Astrocyte (in vitro differentiated cells and primary cell): ENCODE results near the gene PRSS57. TPM values are rescaled to one million over a fixed set of nuclear protein-coding genes. Genes with fewer than 3 reads are reported as not detected.

Experiments used
- DNase-seq: peaks from one replicate; pipeline ENCODE4 v3.0.0-alpha.2; 2010; ENCODE audit warnings: low read depth
- FAIRE-seq: peaks from 2 replicates; lab custom pipeline; 2011; peaks lifted over from hg19 to GRCh38; lab: Jason Lieb, UNC
- H2AFZ ChIP-seq: 2 replicates; pipeline ENCODE4 v1.6.0; 2012; ENCODE audit warnings: low read depth, low read length, inconsistent platforms
- H3K27ac ChIP-seq: 2 replicates; pipeline ENCODE4 v1.5.1; 2011; ENCODE audit warnings: low read depth, low read length, inconsistent platforms
- H3K27me3 ChIP-seq: 2 replicates; pipeline ENCODE4 v1.6.0; 2011; ENCODE audit warnings: low read length, inconsistent platforms; ENCODE audit not compliant: insufficient read depth
- H3K36me3 ChIP-seq: 2 replicates; pipeline ENCODE4 v1.5.1; 2011; ENCODE audit warnings: low read length, inconsistent platforms; ENCODE audit not compliant: insufficient read depth
- H3K4me1 ChIP-seq: 2 replicates; pipeline ENCODE4 v1.5.1; 2011; ENCODE audit warnings: low read length, inconsistent platforms; ENCODE audit not compliant: insufficient read depth
- H3K4me2 ChIP-seq: 2 replicates; pipeline ENCODE4 v1.6.0; 2012; ENCODE audit warnings: low read length, inconsistent platforms
- H3K4me3 ChIP-seq: 2 replicates; pipeline ENCODE4 v1.5.1; 2011; ENCODE audit warnings: low read depth, mild to moderate bottlenecking, low read length, inconsistent platforms; ENCODE audit not compliant: insufficient read depth
- H3K79me2 ChIP-seq: 2 replicates; pipeline ENCODE4 v1.6.0; 2012; ENCODE audit warnings: mild to moderate bottlenecking, low read length, inconsistent platforms; ENCODE audit not compliant: insufficient read depth
- H3K9ac ChIP-seq: 2 replicates; pipeline ENCODE4 v1.6.0; 2012; ENCODE audit warnings: mild to moderate bottlenecking, low read length, inconsistent platforms
- H3K9me3 ChIP-seq: 2 replicates; pipeline ENCODE4 v1.5.1; 2012; ENCODE audit warnings: low read depth, mild to moderate bottlenecking, low read length, inconsistent platforms; ENCODE audit not compliant: insufficient read depth
- H4K20me1 ChIP-seq: 2 replicates; pipeline ENCODE4 v1.6.0; 2012; ENCODE audit warnings: low read length, inconsistent platforms; ENCODE audit not compliant: insufficient read depth
- H3K27ac Mint-ChIP-seq: one replicate; pipeline ENCODE4 v1.8.0; 2021; ENCODE audit warnings: mild to moderate bottlenecking, mixed read lengths; ENCODE audit not compliant: unreplicated experiment
- H3K27me3 Mint-ChIP-seq: one replicate; pipeline ENCODE4 v1.8.0; 2021; ENCODE audit warnings: low read depth, mixed read lengths; ENCODE audit not compliant: unreplicated experiment
- H3K36me3 Mint-ChIP-seq: one replicate; pipeline ENCODE4 v1.8.0; 2021; ENCODE audit warnings: low read depth, mixed read lengths; ENCODE audit not compliant: unreplicated experiment
- H3K4me1 Mint-ChIP-seq: one replicate; pipeline ENCODE4 v1.8.0; 2021; ENCODE audit warnings: low read depth, mixed read lengths; ENCODE audit not compliant: unreplicated experiment
- H3K4me3 Mint-ChIP-seq: one replicate; pipeline ENCODE4 v1.8.0; 2021; ENCODE audit warnings: mild to moderate bottlenecking, moderate library complexity, mixed read lengths; ENCODE audit not compliant: unreplicated experiment
- H3K9me3 Mint-ChIP-seq: one replicate; pipeline ENCODE4 v1.8.0; 2021; ENCODE audit warnings: mild to moderate bottlenecking, mixed read lengths; ENCODE audit not compliant: unreplicated experiment
- CTCF ChIP-seq: IDR thresholded peaks from 2 replicates; pipeline ENCODE4 v1.5.1; 2011; ENCODE audit warnings: low read depth, mild to moderate bottlenecking, inconsistent platforms, low read length, moderate library complexity; ENCODE audit not compliant: insufficient read depth
- EZH2 ChIP-seq: IDR thresholded peaks from 2 replicates; pipeline ENCODE4 v1.6.1; 2012; ENCODE audit warnings: mild to moderate bottlenecking, low read length, inconsistent platforms; ENCODE audit not compliant: insufficient read depth
- total RNA-seq: library from RNA; stranded (reverse); gene quantifications from 2 replicates; pipeline ENCODE4 v1.2.1, GENCODE V29; 2021

PRSS57 gene
- total RNA-seq, 1 donor from 2014 or later: not detected

GRCh38 chr19:660793-661426, 34.3 kb downstream of the PRSS57 start:
- no peak for DNase-seq
- Histone ChIP-seq H3K27me3 (no peaks in the 10 kb centered on the region), H3K4me3 (peak overlapping the region; percentile 70), H3K4me1 (peaks cover 30% of the 10 kb centered on the region), H3K27ac (peak overlapping the region; percentile 78), H2AFZ (no peak overlapping the region), H3K4me2 (peak overlapping the region; percentile 93), H3K36me3 (no peaks in the 10 kb centered on the region), H4K20me1 (peaks cover 62% of the 10 kb centered on the region), H3K9ac (peak overlapping the region; percentile 95), H3K9me3 (no peaks in the 10 kb centered on the region), H3K79me2 (peaks cover 74% of the 10 kb centered on the region)
- Mint-ChIP-seq H3K9me3 (no peaks in the 10 kb centered on the region), H3K4me3 (peak overlapping the region; percentile 90), H3K27me3 (no peaks in the 10 kb centered on the region), H3K36me3 (no peaks in the 10 kb centered on the region), H3K27ac (peak overlapping the region; percentile 81), H3K4me1 (peaks cover 5% of the 10 kb centered on the region)
- TF ChIP-seq CTCF: no peak
- no peak for TF ChIP-seq EZH2
- FAIRE-seq: no peak

GRCh38 chr19:658916-659839, 36.1 kb downstream of the PRSS57 start:
- H3K27me3 ChIP-seq: no peaks in the 10 kb centered on the region
- H3K36me3 ChIP-seq: peaks cover 2% of the 10 kb centered on the region
- no peak overlapping the region for H2AFZ ChIP-seq
- Mint-ChIP-seq H3K9me3 (no peaks in the 10 kb centered on the region), H3K27ac (peak overlapping the region; percentile 36), H3K4me1 (peaks cover 10% of the 10 kb centered on the region), H3K4me3 (no peak overlapping the region), H3K36me3 (no peaks in the 10 kb centered on the region), H3K27me3 (no peaks in the 10 kb centered on the region)
- FAIRE-seq: no peak
- no peak overlapping the region for H3K27ac ChIP-seq
- H3K4me3 ChIP-seq: no peak overlapping the region
- H3K9ac ChIP-seq: no peak overlapping the region
- H4K20me1 ChIP-seq: peaks cover 75% of the 10 kb centered on the region
- TF ChIP-seq CTCF: no peak
- no peak for TF ChIP-seq EZH2
- DNase-seq: peak; percentile 53
- H3K9me3 ChIP-seq: no peaks in the 10 kb centered on the region
- H3K79me2 ChIP-seq: peaks cover 90% of the 10 kb centered on the region
- peaks cover 30% of the 10 kb centered on the region for H3K4me1 ChIP-seq
- H3K4me2 ChIP-seq: no peak overlapping the region
